Lung (tissue), 12 donors: Measurements from ENCODE around the gene LY9. TPM values are rescaled to one million over a fixed set of nuclear protein-coding genes. Genes with fewer than 3 reads are reported as not detected.

Source experiments
- ATAC-seq: fragments of 200-7000 bp; cut with Tn5 transposase; one replicate; pipeline ENCODE4 v1.9.1; 2020; ENCODE audit warnings: moderate number of reproducible peaks; ENCODE audit not compliant: insufficient read depth, low FRiP score
- DNase-seq, 3 donors: peaks; one replicate each; pipeline ENCODE4 v3.0.0-alpha.2; 2013 to 2017
- H3K27ac ChIP-seq, 2 donors: one replicate each; pipeline ENCODE4 v1.5.1; 2013; ENCODE audit warnings: mild to moderate bottlenecking in 2 of 2, moderate library complexity in 2 of 2, control low read depth in 1 of 2, inconsistent platforms in 1 of 2, low read depth in 1 of 2, low read length in 1 of 2
- H3K27me3 ChIP-seq, 3 donors: one replicate each; pipeline ENCODE4 v1.5.1; 2013; ENCODE audit warnings: low read length in 2 of 3; ENCODE audit not compliant: control insufficient read depth in 3 of 3, insufficient read depth in 3 of 3
- H3K36me3 ChIP-seq, 4 donors: one replicate each; pipeline ENCODE4 v1.5.1; 2013; ENCODE audit warnings: low read length in 4 of 4, mild to moderate bottlenecking in 1 of 4, moderate library complexity in 1 of 4; ENCODE audit not compliant: control insufficient read depth in 4 of 4, insufficient read depth in 4 of 4
- H3K4me1 ChIP-seq, 5 donors: one replicate each; pipeline ENCODE4 v1.5.1; 2013; ENCODE audit warnings: low read length in 5 of 5, mild to moderate bottlenecking in 2 of 5, moderate library complexity in 1 of 5; ENCODE audit not compliant: control insufficient read depth in 5 of 5, insufficient read depth in 5 of 5
- H3K4me3 ChIP-seq: one replicate; pipeline ENCODE4 v1.5.1; 2013; ENCODE audit warnings: mild to moderate bottlenecking, control low read depth, moderate library complexity
- H3K9ac ChIP-seq, 2 donors: one replicate each; pipeline ENCODE4 v1.5.1; 2013; ENCODE audit warnings: low read length in 2 of 2, control low read depth in 1 of 2; ENCODE audit not compliant: insufficient read depth in 1 of 2
- H3K9me3 ChIP-seq, 4 donors: one replicate each; pipeline ENCODE4 v1.5.1; 2013; ENCODE audit warnings: low read length in 3 of 4, mild to moderate bottlenecking in 1 of 4, moderate library complexity in 1 of 4; ENCODE audit not compliant: control insufficient read depth in 4 of 4, insufficient read depth in 3 of 4
- CTCF ChIP-seq: IDR thresholded peaks from 2 replicates; pipeline ENCODE4 v1.5.1; 2012; ENCODE audit warnings: mild to moderate bottlenecking; ENCODE audit errors: control extremely low read depth, extremely low read depth
- WGBS, 2 donors: extraction: QIAGEN DNeasy Blood & Tissue Kit; methylation state at CpG; one replicate each; pipeline ENCODE4 v1.1.7; 2013; 5-methylcytosine and 5-hydroxymethylcytosine counted together
- polyA plus RNA-seq, 2 donors: library from polyadenylated mRNA; stranded (reverse); fragments of 200-250 nt; gene quantifications; one replicate each; pipeline ENCODE4 v1.2.1, GENCODE V29; 2013
- total RNA-seq, 2 donors: library from RNA; depleted of rRNA in 1 of 2; stranded (reverse); fragments of >200 nt in 1 of 2; gene quantifications; one replicate each; pipeline ENCODE4 v1.2.1, GENCODE V29; 2014 to 2021
- donor health status: control.
- donor health status: control.
- donor health status: Bipolar disorder and iron deficiency.
- donor health status: healthy.
- donor health status: DM: yes; HTN: yes; CAD: no.

LY9 gene
- total and polyA plus RNA-seq, 4 donors, result 0.94 to 3.4 (median 1.4) TPM

DNA sequence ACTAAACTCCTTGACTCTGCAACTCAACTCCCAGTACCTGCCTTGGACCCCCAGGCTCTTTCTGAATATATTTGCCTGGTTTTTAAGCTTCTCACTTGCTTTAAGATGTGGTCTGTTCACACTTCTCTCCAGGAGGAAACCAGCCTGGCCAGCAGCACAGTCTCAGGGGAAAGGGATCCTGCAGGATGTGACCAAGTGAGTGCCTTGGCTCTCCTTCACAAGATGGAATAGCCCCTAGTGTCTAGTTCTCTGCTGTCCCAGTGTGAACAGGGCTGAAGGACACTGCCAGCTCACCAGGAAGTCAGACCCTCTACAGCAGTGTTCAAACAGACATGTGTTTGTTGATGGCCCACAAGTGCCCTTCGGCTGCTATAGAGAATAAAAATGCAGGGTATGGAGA, 33.8 kb downstream of the LY9 start:
- no peak overlapping the region for H3K9ac ChIP-seq
- peaks cover 0 to 1% (median 0%) of the 10 kb centered on the region in 5 donors for H3K4me1 ChIP-seq
- no peak for ATAC-seq
- H3K36me3 ChIP-seq, result no peaks in the 10 kb centered on the region
- no peak for DNase-seq
- H3K27ac ChIP-seq, result no peak overlapping the region
- H3K9me3 ChIP-seq, result no peaks in the 10 kb centered on the region
- 65 to 90% methylated on average over 1 of the region's 1 CpG for WGBS, 2 donors
- no peak for TF ChIP-seq CTCF
- H3K4me3 ChIP-seq, result no peak overlapping the region
- H3K27me3 ChIP-seq, result no peaks in the 10 kb centered on the region

DNA sequence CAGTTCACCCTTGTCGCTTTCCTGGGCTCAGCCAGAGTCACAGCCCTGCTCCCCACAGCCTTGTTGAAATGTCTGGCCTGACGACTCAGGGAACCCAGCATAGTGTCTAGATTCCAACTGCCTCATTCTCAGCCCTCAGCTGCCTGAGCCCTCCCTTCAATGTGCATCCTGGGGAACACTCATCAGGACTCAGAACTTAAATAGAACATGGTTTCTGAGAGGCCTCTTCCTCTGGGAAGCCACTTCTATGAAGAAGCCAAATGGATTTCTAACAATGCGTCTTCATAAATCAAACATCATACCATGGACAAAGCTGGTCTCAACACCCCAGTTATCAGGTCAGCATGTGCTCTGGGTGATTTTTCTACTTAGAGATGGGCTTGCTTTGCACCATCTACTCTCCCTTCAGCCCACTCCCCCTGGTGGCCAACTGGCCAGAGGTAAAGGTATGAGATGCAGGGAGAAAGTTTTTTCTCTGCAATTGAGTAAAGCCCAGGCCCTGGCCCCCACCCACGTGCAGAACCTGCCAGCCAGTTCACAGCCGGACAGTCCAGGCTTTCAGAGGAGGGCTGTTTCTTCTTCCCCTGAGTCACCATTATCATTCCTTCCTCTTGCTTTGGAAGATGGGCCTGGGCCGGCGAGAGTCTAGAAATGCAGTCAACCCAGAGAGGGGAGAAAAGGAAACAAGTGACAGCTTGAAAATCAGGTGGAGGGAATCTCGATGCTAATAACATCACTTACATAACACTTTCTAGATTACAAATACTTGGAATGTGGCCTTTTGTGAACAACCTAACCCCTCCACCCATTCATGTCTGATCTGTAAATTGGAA, 34.6 kb downstream of the LY9 start:
- ATAC-seq (no peak), DNase-seq (peak; percentile 49 to 57 (median 55))
- Histone ChIP-seq H3K27me3 (no peaks in the 10 kb centered on the region), H3K9me3 (no peaks in the 10 kb centered on the region), H3K36me3 (no peaks in the 10 kb centered on the region), H3K4me1 (peaks cover 0 to 1% (median 0%) of the 10 kb centered on the region in 5 donors), H3K9ac (no peak overlapping the region), H3K27ac (no peak overlapping the region), H3K4me3 (no peak overlapping the region)
- WGBS, 2 donors, result 64 to 65% methylated on average over 8 of the region's 8 CpGs
- TF ChIP-seq CTCF, result peak; percentile 40

GRCh38 chr1:160834945-160835565, 39.1 kb downstream of the LY9 start:
- Histone ChIP-seq H3K36me3 (no peaks in the 10 kb centered on the region), H3K27me3 (no peaks in the 10 kb centered on the region), H3K9ac (no peak overlapping the region), H3K4me3 (no peak overlapping the region), H3K27ac (no peak overlapping the region), H3K9me3 (no peaks in the 10 kb centered on the region), H3K4me1 (peaks cover 0 to 8% (median 0%) of the 10 kb centered on the region in 5 donors)
- DNase-seq (peak in 2 of 3 donors; percentile 31 to 47), ATAC-seq (peak; percentile 39)
- peak; percentile 55 for TF ChIP-seq CTCF
- WGBS, 2 donors, result 81 to 87% methylated on average over 3 of the region's 3 CpGs
